A673 (cell line): ENCODE data around the gene TBCD. TPM values are rescaled to one million over a fixed set of nuclear protein-coding genes. Genes with fewer than 3 reads are reported as not detected.

Experiments
- BruUV-seq: library from RNA; stranded (reverse); fragments of 400-500 nt; replicated peaks from 2 replicates; lab custom pipeline; 2021; lab: Mats Ljungman, UMichigan
- CTCF ChIA-PET: fragments of 300-600 bp; sonication (Branson Sonifier 250); formaldehyde crosslinking; loops from one replicate; lab custom pipeline; 2022; ENCODE audit warnings: antibody characterized with exemption; lab: Charles Lee
- POLR2A ChIA-PET: fragments of 300-600 bp; sonication (Branson Sonifier 250); formaldehyde crosslinking; loops from one replicate; lab custom pipeline; 2022; ENCODE audit warnings: antibody characterized with exemption; ENCODE audit not compliant: low non-redundant PET; lab: Charles Lee
- DNase-seq: peaks from one replicate; pipeline ENCODE4 v3.0.0-alpha.2; 2015; ENCODE audit warnings: low spot score
- H3K27ac ChIP-seq: fragments of 200-600 bp; sonication (generic); 2 replicates; pipeline ENCODE4 v1.5.1; 2016; ENCODE audit warnings: mixed run types, low read depth, mild to moderate bottlenecking, mixed read lengths, antibody characterized with exemption, low read length; ENCODE audit not compliant: poor library complexity, severe bottlenecking
- H3K27me3 ChIP-seq: fragments of 200-600 bp; sonication (generic); replicated peaks from 2 replicates; pipeline ENCODE4 v1.6.1; 2017; ENCODE audit warnings: mixed run types, low read depth, mild to moderate bottlenecking, mixed read lengths, antibody characterized with exemption, low read length; ENCODE audit not compliant: insufficient read depth, poor library complexity
- H3K36me3 ChIP-seq: fragments of 200-600 bp; sonication (generic); 2 replicates; pipeline ENCODE4 v1.6.1; 2016; ENCODE audit warnings: mixed run types, mild to moderate bottlenecking, mixed read lengths, antibody characterized with exemption, low read length; ENCODE audit not compliant: insufficient read depth, poor library complexity, severe bottlenecking
- H3K4me1 ChIP-seq: fragments of 200-600 bp; sonication (generic); 2 replicates; pipeline ENCODE4 v1.6.1; 2017; ENCODE audit warnings: mixed run types, mild to moderate bottlenecking, mixed read lengths, antibody characterized with exemption, low read length; ENCODE audit not compliant: insufficient read depth, poor library complexity, severe bottlenecking
- H3K4me3 ChIP-seq: fragments of 200-600 bp; sonication (generic); 2 replicates; pipeline ENCODE4 v1.5.1; 2016; ENCODE audit warnings: low read depth, mixed run types, mild to moderate bottlenecking, mixed read lengths, low read length; ENCODE audit not compliant: poor library complexity, severe bottlenecking
- H3K9me3 ChIP-seq: fragments of 200-600 bp; sonication (generic); 2 replicates; pipeline ENCODE4 v1.6.1; 2016; ENCODE audit warnings: mixed run types, low read depth, mild to moderate bottlenecking, mixed read lengths, antibody characterized with exemption, low read length; ENCODE audit not compliant: poor library complexity, severe bottlenecking
- CTCF ChIP-seq: fragments of 300-800, 200-600 bp; sonication (generic); conservative IDR thresholded peaks from 2 replicates; pipeline ENCODE4 v1.5.1; 2017; ENCODE audit warnings: low read depth, mild to moderate bottlenecking, antibody characterized with exemption, low read length, moderate library complexity, mixed read lengths
- EZH2 ChIP-seq: fragments of 200-600 bp; sonication (generic); IDR thresholded peaks from 2 replicates; pipeline ENCODE4 v1.6.1; 2017; ENCODE audit warnings: borderline replicate concordance, low read depth, mild to moderate bottlenecking, mixed read lengths, antibody characterized with exemption, low read length; ENCODE audit not compliant: poor library complexity, severe bottlenecking
- intact Hi-C: fragments of 100-400 bp; cut with micrococcal nuclease; formaldehyde crosslinking; loops from one replicate; pipeline ENCODE4 v1.10.0; 2022; ENCODE audit not compliant: unreplicated experiment
- total RNA-seq: library from RNA; stranded (reverse); gene quantifications from 2 replicates; pipeline ENCODE4 v1.2.3, GENCODE V29; 2021

Gene TBCD
- total RNA-seq, 1 experiment from 2014 or later: 113 TPM

- H3K27ac ChIP-seq: no peak overlapping the region
- no peaks in the 10 kb centered on the region for H3K27me3 ChIP-seq
- H3K4me1 ChIP-seq: no peaks in the 10 kb centered on the region
- no peak overlapping the region for H3K4me3 ChIP-seq
- peaks cover 14% of the 10 kb centered on the region for H3K36me3 ChIP-seq
- no peaks in the 10 kb centered on the region for H3K9me3 ChIP-seq
- CTCF ChIA-PET: no interaction called here
- DNase-seq: no peak
- intact Hi-C loops: no loop called here
- BruUV-seq: no TSS peak
- TF ChIP-seq CTCF (no peak), EZH2 (no peak)
- POLR2A ChIA-PET: interaction anchor here (0.5 kb wide), 1 partner anchor 13 kb away, joined by 3 read pairs; no protein-coding TSS in a partner anchor
Measured at GRCh38 chr17:82804442-82805191, 52.8 kb downstream of the TBCD start.

- intact Hi-C loops: no loop called here
- TF ChIP-seq EZH2 (no peak), CTCF (no peak)
- Histone ChIP-seq H3K4me1 (no peaks in the 10 kb centered on the region), H3K36me3 (peaks cover 9% of the 10 kb centered on the region), H3K27ac (no peak overlapping the region), H3K27me3 (no peaks in the 10 kb centered on the region), H3K4me3 (no peak overlapping the region), H3K9me3 (no peaks in the 10 kb centered on the region)
- POLR2A ChIA-PET: no interaction called here
- DNase-seq: no peak
- CTCF ChIA-PET: no interaction called here
- BruUV-seq: no TSS peak
Measured at GRCh38 chr17:82805254-82805653, 53.4 kb downstream of the TBCD start.

- no peak for DNase-seq
- H3K36me3 ChIP-seq: peaks cover 6% of the 10 kb centered on the region
- H3K4me3 ChIP-seq: no peak overlapping the region
- H3K27me3 ChIP-seq: no peaks in the 10 kb centered on the region
- no TSS peak for BruUV-seq
- CTCF ChIA-PET: no interaction called here
- no peaks in the 10 kb centered on the region for H3K4me1 ChIP-seq
- H3K27ac ChIP-seq: no peak overlapping the region
- TF ChIP-seq EZH2 (no peak), CTCF (no peak)
- POLR2A ChIA-PET: no interaction called here
- intact Hi-C loops: no loop called here
- H3K9me3 ChIP-seq: no peaks in the 10 kb centered on the region
Measured at GRCh38 chr17:82805823-82806222, 54.0 kb downstream of the TBCD start.
